HepG2 (cell line): Measurements from ENCODE around the gene MDH1.
"Not testable (repeated sequence)": the region's sequence is repeated elsewhere in the genome, so short reads cannot be mapped to it uniquely, and the experiment has no call there.

Source experiments
- CEBPB ChIP-seq: IDR thresholded peaks from 2 replicates; pipeline ENCODE4 v1.6.1; 2011; ENCODE audit warnings: low read depth, low read length, improper control_type of control experiment, borderline replicate concordance
- EP300 ChIP-seq, 3 experiments: sonication (generic) in 1 of 3; formaldehyde crosslinking in 1 of 3; IDR thresholded peaks; 2 replicates each; pipeline versions ENCODE4 v1.5.1 to v1.6.1; 2011 to 2020; ENCODE audit warnings: low read depth in 2 of 3, low read length in 2 of 3, borderline replicate concordance in 1 of 3, improper control_type of control experiment in 1 of 3, mild to moderate bottlenecking in 1 of 3, missing genetic modification reagents in 1 of 3, moderate library complexity in 1 of 3
- PATZ1 ChIP-seq: sonication (generic); formaldehyde crosslinking; IDR thresholded peaks from 2 replicates; pipeline ENCODE4 v1.4.0; 2020; ENCODE audit warnings: missing genetic modification reagents
- POLR2AphosphoS5 ChIP-seq: IDR thresholded peaks from 2 replicates; pipeline ENCODE4 v1.6.1; 2012; ENCODE audit warnings: low read depth, low read length
- POLR2G ChIP-seq: fragments of 200-400 bp; formaldehyde crosslinking; IDR thresholded peaks from 2 replicates; pipeline ENCODE4 v1.6.1; 2018; ENCODE audit warnings: mild to moderate bottlenecking, low read depth, low read length, moderate library complexity
- TCF7 ChIP-seq: sonication (generic); IDR thresholded peaks from 2 replicates; pipeline ENCODE4 v1.6.1; 2016; ENCODE audit warnings: antibody characterized with exemption, low read depth
- XBP1 ChIP-seq: sonication (generic); formaldehyde crosslinking; IDR thresholded peaks from 2 replicates; pipeline ENCODE4 v1.5.0; 2020; ENCODE audit warnings: missing genetic modification reagents
- YY1 ChIP-seq: IDR thresholded peaks from 2 replicates; pipeline ENCODE4 v1.6.1; 2011; ENCODE audit warnings: low read length, low read depth, moderate library complexity, mild to moderate bottlenecking; ENCODE audit not compliant: insufficient read depth, insufficient replicate concordance
- ZNF24 ChIP-seq: fragments of 450-650 bp; IDR thresholded peaks from 2 replicates; pipeline ENCODE4 v1.6.1; 2017; ENCODE audit warnings: antibody characterized with exemption, mild to moderate bottlenecking
- ZNF639 ChIP-seq: conservative IDR thresholded peaks from 2 replicates; pipeline ENCODE4 v1.6.1; 2018; ENCODE audit warnings: missing genetic modification reagents
- TF ChIP-seq, protein P1 (sequence below): sonication (generic); formaldehyde crosslinking; IDR thresholded peaks from 2 replicates; pipeline ENCODE4 v1.4.0; 2020; ENCODE audit warnings: missing genetic modification reagents, mild to moderate bottlenecking, borderline replicate concordance
- TF ChIP-seq, protein P2 (sequence below): sonication (generic); formaldehyde crosslinking; IDR thresholded peaks from 2 replicates; pipeline ENCODE4 v1.5.0; 2020; ENCODE audit warnings: mild to moderate bottlenecking, missing genetic modification reagents, moderate library complexity

- not testable (repeated sequence) for TF ChIP-seq CEBPB; ZNF24; XBP1 (CRISPR knock-in tag); TCF7; YY1; POLR2G; PATZ1; EP300 (IDR thresholded peaks at IDR 0.05; ENCODE audit: low read depth in 2 of 2, low read length in 2 of 2); EP300 (CRISPR knock-in tag; IDR thresholded peaks at IDR 0.05; ENCODE audit: borderline replicate concordance); POLR2AphosphoS5; ZNF639 (CRISPR knock-in tag)
- TF ChIP-seq, protein P1, sequence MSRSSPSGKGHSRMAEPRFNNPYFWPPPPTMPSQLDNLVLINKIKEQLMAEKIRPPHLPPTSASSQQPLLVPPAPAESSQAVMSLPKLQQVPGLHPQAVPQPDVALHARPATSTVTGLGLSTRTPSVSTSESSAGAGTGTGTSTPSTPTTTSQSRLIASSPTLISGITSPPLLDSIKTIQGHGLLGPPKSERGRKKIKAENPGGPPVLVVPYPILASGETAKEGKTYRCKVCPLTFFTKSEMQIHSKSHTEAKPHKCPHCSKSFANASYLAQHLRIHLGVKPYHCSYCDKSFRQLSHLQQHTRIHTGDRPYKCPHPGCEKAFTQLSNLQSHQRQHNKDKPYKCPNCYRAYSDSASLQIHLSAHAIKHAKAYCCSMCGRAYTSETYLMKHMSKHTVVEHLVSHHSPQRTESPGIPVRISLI (CRISPR knock-in tag): not testable (repeated sequence)
- TF ChIP-seq, protein P2, sequence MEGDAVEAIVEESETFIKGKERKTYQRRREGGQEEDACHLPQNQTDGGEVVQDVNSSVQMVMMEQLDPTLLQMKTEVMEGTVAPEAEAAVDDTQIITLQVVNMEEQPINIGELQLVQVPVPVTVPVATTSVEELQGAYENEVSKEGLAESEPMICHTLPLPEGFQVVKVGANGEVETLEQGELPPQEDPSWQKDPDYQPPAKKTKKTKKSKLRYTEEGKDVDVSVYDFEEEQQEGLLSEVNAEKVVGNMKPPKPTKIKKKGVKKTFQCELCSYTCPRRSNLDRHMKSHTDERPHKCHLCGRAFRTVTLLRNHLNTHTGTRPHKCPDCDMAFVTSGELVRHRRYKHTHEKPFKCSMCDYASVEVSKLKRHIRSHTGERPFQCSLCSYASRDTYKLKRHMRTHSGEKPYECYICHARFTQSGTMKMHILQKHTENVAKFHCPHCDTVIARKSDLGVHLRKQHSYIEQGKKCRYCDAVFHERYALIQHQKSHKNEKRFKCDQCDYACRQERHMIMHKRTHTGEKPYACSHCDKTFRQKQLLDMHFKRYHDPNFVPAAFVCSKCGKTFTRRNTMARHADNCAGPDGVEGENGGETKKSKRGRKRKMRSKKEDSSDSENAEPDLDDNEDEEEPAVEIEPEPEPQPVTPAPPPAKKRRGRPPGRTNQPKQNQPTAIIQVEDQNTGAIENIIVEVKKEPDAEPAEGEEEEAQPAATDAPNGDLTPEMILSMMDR: not testable (repeated sequence)
Observed at GRCh38 chr2:63557819-63558218, 30.9 kb upstream of the MDH1 start.
